HG03432 (cell line): Measurements from ENCODE around the gene ODAD4.

Experiments used
- ATAC-seq: cut with Tn5 transposase; IDR thresholded peaks from one replicate; pipeline ENCODE4 v1.9.1; 2021; ENCODE audit warnings: mild to moderate bottlenecking, moderate library complexity; ENCODE audit not compliant: unreplicated experiment

Gene ODAD4

DNA sequence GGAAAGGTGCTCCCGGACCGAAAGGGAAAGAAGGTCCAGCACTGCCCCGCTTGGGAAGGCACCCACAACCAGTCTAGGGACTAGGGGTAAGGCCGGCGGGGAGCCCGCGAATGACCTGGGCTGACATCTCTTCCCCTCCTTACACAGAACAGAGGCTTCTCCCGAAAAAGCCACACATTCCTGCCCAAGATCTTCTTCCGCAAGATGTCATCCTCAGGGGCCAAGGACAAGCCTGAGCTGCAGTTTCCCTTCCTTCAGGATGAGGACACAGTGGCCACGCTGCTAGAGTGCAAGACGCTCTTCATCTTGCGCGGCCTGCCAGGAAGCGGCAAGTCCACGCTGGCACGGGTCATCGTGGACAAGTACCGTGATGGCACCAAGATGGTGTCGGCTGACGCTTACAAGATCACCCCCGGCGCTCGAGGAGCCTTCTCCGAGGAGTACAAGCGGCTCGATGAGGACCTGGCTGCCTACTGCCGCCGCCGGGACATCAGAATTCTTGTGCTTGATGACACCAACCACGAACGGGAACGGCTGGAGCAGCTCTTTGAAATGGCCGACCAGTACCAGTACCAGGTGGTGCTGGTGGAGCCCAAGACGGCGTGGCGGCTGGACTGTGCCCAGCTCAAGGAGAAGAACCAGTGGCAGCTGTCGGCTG, 37.6 kb downstream of the ODAD4 start:
- ATAC-seq: no peak

DNA sequence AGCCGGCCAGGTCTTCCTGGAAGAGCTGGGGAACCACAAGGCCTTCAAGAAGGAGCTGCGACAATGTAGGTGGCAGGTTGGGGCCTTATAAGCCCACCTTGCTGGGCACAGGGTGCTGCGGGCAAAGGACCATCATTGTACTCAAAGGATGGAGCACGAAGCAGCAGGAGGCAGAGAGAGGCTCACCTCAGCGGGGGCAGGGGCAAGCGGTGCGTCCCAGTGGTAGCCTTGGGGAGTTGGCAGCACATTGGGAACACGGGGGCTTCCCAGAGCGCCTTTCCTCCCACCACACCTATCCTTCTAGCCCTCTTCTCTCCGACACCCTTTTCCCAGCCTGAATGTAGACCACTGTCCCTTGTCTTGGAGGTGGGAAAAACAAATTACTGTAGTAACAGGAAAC, 38.3 kb downstream of the ODAD4 start:
- no peak for ATAC-seq

DNA sequence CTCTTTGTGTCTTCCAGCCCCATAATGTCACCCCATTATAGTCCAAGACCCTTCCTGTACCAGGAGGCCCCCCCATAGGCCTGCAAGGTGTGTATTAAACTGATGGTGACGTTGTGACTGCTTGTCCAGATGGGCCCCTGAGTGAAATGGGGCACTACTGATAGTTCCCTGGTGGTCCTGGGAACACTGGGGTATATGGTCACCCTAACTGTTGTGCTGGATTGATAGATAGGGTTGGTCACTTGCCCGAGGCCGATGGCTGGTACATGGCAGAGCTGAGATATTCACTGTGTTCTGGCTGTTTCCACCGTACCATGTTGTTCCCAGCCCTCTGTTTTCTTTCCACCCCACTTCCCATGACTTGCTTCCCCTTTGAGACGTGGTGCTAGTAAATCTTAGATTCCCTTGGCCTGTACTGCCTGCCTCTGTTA, 40.5 kb downstream of the ODAD4 start:
- ATAC-seq: no peak

DNA sequence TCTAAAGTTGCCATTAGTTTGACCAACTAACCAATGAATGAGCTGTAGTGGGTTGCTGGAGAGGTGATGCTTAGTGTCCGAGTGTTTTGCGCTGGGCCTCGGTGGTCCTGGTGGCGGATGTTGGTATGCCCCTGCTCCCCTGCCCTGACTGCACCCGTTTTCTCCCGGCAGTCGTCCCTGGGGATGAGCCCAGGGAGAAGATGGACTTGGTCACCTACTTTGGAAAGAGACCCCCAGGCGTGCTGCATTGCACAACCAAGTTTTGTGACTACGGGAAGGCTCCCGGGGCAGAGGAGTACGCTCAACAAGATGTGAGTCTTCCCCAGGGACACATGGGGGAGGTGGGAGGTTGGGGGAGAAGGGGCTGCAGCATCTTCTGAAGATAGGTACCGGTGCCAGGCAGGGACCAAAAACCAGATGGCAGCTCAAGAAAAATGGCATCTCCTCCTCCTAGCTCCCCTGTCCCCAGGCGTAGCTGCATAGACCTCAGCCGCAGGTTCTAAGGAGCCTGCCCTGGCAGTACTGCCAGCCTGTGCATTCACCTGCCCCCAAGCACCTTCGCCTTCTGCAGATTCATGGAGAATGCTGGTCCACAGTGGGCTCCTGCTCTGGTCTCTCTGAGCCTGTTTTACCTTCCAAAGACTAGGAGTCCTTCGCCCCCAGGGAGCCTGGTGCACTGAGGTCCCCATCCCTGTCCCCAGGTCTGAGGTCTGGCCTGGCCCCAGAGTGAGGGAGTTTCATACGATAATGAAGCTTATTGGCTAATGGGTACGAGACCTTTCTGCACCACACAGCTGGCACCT, 41.5 kb downstream of the ODAD4 start:
- ATAC-seq: no peak

DNA sequence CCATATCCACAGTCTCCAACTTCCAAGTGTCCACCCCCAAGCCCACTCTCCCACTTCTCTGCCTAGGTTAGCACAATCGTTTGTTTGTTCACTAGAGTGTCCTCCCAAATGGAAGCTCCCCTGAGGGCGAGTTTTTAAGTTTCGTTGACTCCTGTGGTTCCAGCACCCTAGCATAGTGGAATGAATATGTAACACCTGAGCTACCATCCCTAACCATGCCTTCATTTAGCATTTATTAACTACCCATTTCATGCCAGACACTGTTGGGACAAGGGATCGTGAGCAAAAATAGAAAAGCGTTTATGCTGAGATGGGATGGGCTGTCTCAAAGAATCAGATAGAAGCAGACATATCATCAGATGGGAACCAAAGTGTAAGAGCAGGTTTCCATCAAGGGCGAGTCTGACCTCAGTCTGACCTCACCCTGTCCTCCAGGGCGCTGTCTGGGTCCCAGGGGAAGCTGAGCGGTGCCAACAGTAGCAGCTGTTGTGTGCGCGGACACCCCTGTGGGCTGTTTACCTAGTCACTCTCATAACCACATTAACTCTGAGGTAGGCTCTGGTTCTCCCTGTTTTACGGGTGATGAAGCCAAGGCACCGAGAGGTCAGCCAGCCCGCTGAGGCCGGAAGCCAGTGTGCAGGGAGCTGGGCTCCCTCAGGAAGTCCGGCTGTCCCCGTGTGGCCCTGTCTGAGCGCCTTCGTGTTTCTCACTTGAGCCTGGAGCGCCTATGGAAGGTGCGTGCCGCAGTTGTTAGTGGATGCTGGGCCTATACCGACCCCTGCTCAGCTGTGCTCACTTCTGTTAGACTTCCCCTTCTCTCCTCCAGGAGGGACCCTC, 42.4 kb downstream of the ODAD4 start:
- ATAC-seq: peak; percentile 51

DNA sequence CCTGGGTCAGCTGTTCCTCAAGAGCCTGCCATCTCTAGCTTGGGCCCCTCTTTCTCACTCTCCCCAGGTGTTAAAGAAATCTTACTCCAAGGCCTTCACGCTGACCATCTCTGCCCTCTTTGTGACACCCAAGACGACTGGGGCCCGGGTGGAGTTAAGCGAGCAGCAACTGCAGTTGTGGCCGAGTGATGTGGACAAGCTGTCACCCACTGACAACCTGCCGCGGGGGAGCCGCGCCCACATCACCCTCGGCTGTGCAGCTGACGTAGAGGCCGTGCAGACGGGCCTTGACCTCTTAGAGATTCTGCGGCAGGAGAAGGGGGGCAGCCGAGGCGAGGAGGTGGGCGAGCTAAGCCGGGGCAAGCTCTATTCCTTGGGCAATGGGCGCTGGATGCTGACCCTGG, 43.0 kb downstream of the ODAD4 start:
- no peak for ATAC-seq

DNA sequence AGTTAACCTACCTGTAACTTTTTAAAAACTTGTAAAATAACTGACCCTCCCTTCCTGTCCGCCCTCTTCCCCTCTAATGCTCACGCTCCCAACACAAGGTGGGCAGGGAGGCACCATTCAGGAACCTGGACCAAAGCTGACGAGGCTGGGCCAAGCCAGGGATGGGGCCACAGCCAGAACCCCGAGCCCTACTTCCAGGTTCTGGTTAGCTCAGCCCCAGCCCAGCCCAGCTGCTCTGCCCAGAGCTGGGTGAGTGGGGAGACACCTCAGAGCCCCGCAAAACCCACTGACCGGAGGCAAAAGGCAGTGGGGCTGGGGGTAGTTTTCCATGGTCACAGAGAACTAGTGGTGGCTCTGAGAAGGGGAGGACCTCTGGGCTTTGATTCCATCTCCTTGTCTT, 43.6 kb downstream of the ODAD4 start:
- ATAC-seq: no peak

DNA sequence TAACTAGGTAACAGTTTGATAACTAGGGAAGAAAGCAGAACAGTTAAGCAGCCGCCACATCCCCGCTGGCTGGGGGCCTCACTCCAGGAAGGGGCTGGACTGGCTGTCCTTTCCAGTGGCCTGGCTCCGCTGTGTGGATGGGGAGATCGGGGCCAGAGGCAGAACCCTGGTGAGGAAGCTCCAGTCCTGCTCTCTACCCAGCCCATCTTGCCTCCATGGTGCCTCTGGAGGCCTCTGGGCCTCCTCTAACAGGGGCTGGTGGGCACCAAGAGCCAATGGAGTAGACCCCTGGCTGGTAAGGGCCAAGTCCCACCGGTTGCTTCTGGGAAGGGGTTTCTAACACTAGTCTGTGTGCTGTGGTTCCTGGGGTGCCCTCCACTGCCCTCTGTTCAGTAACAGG, 44.2 kb downstream of the ODAD4 start:
- no peak for ATAC-seq

DNA sequence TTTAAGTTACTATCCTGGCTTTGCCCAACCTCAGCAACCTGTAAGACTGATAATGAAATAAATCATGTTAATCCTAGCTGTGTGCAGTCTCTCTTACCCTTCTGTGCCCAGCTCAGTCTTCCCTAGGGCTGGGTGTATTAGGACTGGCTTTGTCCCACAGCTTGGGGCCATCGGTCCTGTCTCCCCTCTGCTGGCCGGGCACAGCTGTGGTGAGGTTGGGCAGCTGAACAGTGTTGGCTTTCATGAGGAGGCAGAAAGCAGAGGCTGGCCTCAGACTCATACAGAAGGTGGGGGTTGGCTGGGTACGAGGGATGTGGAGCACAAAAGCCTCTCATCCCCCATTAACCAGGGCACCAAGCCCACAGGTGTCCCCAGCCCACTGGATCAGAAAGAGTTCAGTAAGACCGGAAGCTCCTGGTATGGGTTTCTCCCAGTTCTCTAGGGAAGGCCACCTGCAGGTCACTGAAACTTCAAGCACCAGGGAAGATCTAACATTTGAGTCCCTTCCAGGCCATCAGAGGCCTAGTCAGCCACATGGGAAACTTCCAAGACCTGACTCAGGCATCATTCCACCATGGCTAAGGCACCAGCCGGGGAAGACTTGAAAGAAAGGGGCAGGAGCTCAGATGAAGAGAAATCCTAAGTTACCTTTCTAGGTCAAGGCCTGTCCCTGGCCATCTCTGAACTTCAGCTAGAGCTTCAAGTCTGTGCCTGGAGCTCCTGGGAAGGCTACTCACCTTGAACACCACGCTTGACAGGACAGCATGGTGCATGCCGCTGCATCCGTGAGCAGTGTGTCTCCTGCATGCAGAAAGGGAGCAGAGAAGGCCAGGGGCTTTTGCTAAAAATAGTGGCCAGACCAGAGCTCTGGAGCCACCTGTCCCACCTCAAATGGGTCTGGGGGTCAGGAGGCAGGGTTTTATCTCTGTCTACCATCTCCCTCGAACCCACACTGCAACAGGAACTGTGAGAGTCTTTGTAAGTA, 45.0 kb downstream of the ODAD4 start:
- no peak for ATAC-seq

DNA sequence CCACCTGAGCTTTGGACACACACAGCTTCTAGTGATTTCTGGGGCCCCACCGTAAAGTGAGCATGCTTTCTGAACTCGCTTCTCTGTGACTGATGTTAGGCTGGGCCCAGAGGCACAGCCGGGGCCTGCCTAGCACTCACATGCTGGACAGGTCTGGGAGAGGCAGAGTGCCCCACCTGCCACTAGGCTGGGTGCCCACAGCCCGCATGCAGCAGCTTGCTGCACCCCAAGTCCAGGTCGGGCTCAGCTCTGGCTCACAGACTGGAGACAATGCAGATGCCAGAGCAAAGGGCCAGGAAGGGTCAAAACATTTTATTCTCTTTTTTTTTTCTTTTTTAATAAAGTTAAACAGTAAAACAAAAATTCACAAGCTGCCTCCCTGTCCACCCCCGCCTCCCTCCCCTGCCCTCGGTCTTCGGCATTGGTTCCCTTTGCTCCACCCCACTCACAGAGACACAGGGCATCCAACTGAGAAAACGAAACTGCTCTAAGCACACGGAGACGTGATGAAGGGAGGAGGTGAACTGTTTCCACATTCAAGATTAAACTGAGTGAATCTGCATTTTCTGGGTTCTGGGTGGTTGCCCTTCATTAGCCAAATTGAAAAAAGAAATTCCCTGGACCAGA, 45.8 kb downstream of the ODAD4 start:
- no peak for ATAC-seq

DNA sequence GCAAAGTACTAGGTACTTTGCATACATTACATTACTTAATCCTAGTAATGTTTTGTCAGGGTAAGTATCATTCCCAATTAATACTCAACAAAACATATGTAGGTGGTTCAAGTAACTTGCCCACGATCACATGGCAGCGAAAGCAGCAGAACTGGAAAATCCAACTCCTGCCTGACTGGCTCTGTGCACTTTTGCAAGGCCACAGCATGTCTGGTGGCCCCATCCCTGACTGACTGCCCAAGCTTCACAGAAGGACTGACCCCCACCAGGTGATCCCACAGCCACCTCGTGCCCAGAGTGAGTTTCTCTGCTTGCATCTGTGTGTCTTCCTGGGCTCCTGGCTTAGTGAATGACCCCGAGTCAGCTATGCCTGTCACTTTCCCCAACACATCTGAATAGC, 47.6 kb downstream of the ODAD4 start:
- ATAC-seq: no peak

DNA sequence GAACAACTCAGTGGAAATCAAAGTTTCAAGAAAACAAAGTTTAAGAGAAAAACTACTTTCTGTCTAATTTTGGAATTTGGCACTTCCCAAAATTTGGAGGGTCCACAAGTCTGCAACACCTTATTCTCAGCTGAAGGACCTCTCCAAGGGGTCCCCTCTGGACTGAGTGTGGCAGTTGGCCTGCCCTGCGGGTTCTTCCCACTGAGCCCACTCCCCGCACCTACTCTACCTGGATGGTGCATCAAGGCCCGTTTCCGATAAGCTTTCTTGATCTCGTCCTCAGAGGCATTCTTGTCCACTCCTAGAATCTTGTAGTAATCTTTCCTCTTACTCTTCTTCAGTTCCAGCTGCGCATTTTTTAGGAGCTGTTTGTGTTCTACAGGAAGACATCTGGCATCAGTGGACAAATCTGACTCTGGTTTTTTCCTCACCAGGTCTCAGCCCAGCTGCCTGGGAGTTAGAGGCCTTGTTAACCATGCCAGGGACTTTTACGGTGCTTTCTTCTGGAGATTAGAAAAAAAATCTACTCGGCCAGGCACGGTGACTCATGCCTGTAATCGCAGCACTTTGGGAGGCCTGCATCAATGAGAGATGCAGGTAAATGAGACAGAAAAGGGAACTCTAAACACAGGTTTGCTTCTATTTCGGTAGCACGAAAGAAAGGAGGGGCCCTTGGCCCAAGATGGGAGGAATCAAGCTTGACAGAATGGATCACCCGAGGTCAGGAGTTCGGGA, 51.8 kb downstream of the ODAD4 start:
- no peak for ATAC-seq

DNA sequence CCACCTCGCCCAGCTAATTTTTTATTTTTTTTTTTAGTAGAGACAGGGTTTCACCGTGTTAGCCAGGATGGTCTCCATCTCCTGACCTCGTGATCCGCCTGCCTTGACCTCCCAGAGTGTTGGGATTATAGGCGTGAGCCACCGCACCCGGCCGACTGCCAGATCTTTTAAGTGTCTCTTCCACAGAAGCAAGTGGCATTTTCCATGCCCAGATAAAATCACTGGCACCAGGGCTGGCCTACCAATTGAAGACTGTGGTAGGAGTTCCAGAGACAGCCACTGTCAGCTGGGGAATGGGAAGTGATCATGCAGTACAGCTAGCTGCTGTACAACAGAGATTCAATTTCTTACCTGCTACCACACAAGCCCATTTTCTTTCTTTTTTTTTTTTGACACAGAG, 54.0 kb downstream of the ODAD4 start:
- no peak for ATAC-seq

DNA sequence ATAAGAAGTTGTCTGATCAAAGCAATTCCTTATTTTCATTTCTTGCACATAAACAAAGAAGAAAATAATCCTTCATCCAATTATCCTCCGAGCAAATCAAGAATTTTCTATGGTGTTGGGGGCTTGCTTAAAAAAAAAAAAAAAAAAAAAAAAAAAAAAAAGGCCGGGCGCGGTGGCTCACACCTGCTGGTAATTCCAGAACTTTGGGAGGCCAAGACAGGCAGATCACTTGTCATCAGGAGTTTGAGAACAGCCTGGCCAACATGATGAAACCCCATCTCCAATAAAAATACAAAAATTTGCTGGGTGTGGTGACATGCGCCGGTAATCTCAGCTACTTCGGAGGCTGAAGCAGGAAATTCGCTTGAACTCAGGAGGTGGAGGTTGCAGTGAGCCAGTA, 55.5 kb downstream of the ODAD4 start:
- no peak for ATAC-seq

DNA sequence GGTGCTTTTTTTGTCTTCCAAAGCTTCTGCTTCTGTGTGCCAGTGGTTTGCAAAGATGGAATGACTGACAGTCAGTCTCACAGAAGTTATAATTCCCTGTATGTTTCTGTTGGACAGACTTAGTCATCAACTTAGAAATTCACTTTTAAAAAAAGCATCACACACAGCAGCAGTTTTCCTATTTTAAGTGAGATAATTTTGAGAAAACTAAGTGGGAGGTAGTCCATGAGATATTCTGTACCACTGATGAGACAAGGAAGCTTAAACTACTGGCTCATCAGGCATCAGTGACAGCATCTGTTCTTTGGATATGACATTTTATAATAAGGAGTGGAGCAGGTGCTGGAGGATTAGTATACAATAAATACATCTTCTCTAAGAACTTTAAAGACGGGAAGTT, 56.2 kb downstream of the ODAD4 start:
- ATAC-seq: no peak

DNA sequence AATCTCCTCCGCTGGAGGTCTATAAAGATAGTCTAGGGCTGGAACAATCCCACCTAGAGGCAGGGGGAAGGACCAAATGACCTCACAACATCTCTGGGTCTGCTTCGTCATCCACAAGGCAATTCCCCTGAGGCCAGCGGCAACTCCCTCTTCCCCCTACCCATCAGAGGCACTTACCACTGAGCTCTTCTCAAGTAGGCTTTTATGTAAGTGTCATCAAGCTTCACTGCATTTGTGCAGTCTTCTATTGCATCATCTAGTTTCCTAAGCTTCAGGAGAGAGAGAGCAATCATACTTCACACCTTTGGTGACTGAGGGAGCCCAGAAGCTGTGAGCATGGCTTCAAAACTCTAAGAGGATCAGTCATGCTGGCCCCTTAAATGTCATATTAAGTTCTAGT, 57.2 kb downstream of the ODAD4 start:
- ATAC-seq: no peak

DNA sequence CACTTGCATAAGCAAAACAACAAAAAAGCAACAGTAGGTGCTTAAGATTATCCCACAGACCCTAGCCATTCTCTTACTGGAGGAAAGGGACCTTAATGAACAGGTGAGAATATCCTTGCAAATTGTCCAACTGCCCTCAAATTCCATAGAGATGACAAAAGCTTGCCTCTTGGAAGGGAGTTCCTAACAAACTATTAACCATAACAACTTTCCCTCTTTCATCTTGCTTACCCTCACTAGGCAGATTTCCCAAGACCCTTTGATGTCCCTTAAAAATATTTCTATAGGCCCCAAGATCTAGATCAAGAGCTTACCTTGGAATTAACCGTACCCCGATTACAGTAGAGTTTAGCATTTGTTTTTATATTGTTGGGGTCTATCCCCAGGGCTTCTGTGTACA, 58.0 kb downstream of the ODAD4 start:
- ATAC-seq: no peak

DNA sequence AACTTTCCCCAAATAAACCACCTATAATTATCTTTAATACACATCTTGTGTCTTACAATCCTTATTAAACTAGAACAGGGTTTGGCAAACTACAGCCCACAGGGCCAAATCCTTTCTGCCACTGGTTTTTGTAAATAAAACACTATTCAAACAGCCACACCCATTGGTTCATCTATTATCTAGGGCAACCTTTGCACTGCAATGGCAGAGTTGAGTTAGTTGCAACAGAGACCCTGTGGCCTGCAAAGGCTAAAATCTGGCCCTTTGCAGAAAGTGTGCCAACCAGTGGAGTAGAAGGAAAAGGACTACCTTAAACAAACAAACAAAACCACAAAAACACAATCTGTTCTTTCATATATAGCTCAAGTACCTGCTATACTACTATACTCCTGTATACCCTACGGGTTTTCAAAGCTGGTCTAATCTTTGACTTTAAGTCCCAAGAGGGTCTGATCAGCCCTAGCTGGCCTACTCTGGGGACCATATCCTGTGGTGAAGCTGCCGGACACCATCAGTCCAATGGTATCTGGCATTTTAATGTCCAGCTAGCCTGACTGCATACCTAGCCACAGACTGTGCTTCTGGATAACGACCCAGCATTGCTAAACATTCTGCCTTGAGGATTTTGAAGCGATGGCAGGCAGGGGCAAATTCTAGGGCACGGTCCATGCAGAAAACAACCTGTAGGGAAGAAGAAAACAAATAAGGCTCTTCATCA, 59.4 kb downstream of the ODAD4 start:
- ATAC-seq: no peak

DNA sequence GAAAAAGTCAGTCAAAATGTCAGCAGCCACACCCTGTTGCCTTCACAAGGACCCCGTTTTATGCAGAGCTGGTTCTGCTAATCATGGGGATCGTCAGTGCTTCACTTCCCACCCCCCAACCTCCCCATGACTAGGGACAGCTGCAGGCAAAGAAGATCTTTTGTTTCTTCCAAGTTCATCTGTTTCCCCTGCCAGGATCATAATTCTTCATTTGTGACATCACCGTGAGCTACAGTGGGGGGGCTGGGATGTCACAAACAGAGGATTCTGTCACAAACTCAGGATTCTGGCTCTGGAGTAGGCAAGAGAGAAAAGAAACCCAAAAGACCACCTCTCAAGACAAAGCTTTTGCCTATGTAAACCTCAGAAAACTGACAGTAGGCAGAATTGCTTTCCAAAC, 62.2 kb downstream of the ODAD4 start:
- ATAC-seq: no peak
